GM23338 (cell line): ENCODE measurements around the gene RASGRP4. TPM values are rescaled to one million over a fixed set of nuclear protein-coding genes. Genes with fewer than 3 reads are reported as not detected.
"Not testable (repeated sequence)": the region's sequence is repeated elsewhere in the genome, so short reads cannot be mapped to it uniquely, and the experiment has no call there.

Experiments used
- ATAC-seq: fragments of 200-7000 bp; cut with Tn5 transposase; 3 replicates; pipeline ENCODE4 v1.9.1; 2020
- DNase-seq: peaks from one replicate; pipeline ENCODE4 v3.0.0-alpha.2; 2015; ENCODE audit warnings: low spot score
- H2AFZ ChIP-seq: fragments of 200-600 bp; sonication (generic); 2 replicates; pipeline ENCODE4 v1.8.0; 2016; ENCODE audit warnings: antibody characterized with exemption, mild to moderate bottlenecking, moderate library complexity
- H3F3A ChIP-seq: fragments of 200-600 bp; sonication (generic); replicated peaks from 2 replicates; pipeline ENCODE4 v1.8.0; 2017; ENCODE audit warnings: antibody characterized with exemption, mixed run types, low read depth
- H3K27ac ChIP-seq: fragments of 200-600 bp; sonication (generic); 2 replicates; pipeline ENCODE4 v1.6.1; 2016; ENCODE audit warnings: low read depth
- H3K27me3 ChIP-seq: fragments of 200-600 bp; sonication (generic); 2 replicates; pipeline ENCODE4 v1.8.0; 2016; ENCODE audit warnings: mild to moderate bottlenecking, mixed run types, moderate library complexity; ENCODE audit not compliant: insufficient read depth
- H3K36me3 ChIP-seq: fragments of 200-600 bp; sonication (generic); 2 replicates; pipeline ENCODE4 v1.8.0; 2016; ENCODE audit warnings: mild to moderate bottlenecking; ENCODE audit not compliant: insufficient read depth
- H3K4me1 ChIP-seq: fragments of 200-600 bp; sonication (generic); 2 replicates; pipeline ENCODE4 v1.8.0; 2016; ENCODE audit warnings: mild to moderate bottlenecking, moderate library complexity; ENCODE audit not compliant: insufficient read depth
- H3K4me2 ChIP-seq: fragments of 200-600 bp; sonication (generic); 2 replicates; pipeline ENCODE4 v1.7.1; 2017; ENCODE audit warnings: mixed run types
- H3K4me3 ChIP-seq: fragments of 200-600 bp; sonication (generic); 2 replicates; pipeline ENCODE4 v1.6.1; 2016; ENCODE audit warnings: mixed run types
- H3K79me2 ChIP-seq: fragments of 200-600 bp; sonication (generic); replicated peaks from 2 replicates; pipeline ENCODE4 v1.8.0; 2017; ENCODE audit warnings: mild to moderate bottlenecking; ENCODE audit not compliant: insufficient read depth
- H3K9me2 ChIP-seq: fragments of 200-600 bp; sonication (generic); 2 replicates; pipeline ENCODE4 v1.8.0; 2017; ENCODE audit not compliant: insufficient read depth
- H4K20me1 ChIP-seq: fragments of 200-600 bp; sonication (generic); replicated peaks from 2 replicates; pipeline ENCODE4 v1.8.0; 2017; ENCODE audit warnings: mild to moderate bottlenecking; ENCODE audit not compliant: insufficient read depth
- H3K27ac Mint-ChIP-seq: 2 replicates; pipeline ENCODE4 v1.8.0; 2020; ENCODE audit warnings: inconsistent platforms, mild to moderate bottlenecking, moderate library complexity, mixed read lengths
- H3K27me3 Mint-ChIP-seq: 3 replicates; pipeline ENCODE4 v1.8.0; 2022; ENCODE audit warnings: low read depth, mild to moderate bottlenecking, moderate library complexity, mixed read lengths, inconsistent platforms; ENCODE audit not compliant: insufficient read depth, poor library complexity
- H3K36me3 Mint-ChIP-seq: 3 replicates; pipeline ENCODE4 v1.8.0; 2021; ENCODE audit warnings: low read depth, mild to moderate bottlenecking, inconsistent platforms, moderate library complexity, mixed read lengths
- H3K4me1 Mint-ChIP-seq: 3 replicates; pipeline ENCODE4 v1.8.0; 2020; ENCODE audit warnings: mild to moderate bottlenecking, inconsistent platforms, mixed read lengths
- H3K4me3 Mint-ChIP-seq: 3 replicates; pipeline ENCODE4 v1.8.0; 2021; ENCODE audit warnings: moderate library complexity, mild to moderate bottlenecking, inconsistent platforms, mixed read lengths
- H3K9me3 Mint-ChIP-seq: 3 replicates; pipeline ENCODE4 v1.8.0; 2020; ENCODE audit warnings: moderate library complexity, mild to moderate bottlenecking, inconsistent platforms, mixed read lengths
- CREB1 ChIP-seq: fragments of 250-450 bp; sonication (Bioruptor Pico); IDR thresholded peaks from 2 replicates; pipeline ENCODE4 v1.5.0; 2020; ENCODE audit warnings: low read depth, mild to moderate bottlenecking, moderate library complexity
- EZH2 ChIP-seq: fragments of 200-600 bp; sonication (generic); IDR thresholded peaks from one replicate; pipeline ENCODE4 v1.8.0; 2017; ENCODE audit warnings: antibody characterized with exemption, mild to moderate bottlenecking, low read depth; ENCODE audit not compliant: unreplicated experiment
- EZH2phosphoT487 ChIP-seq: fragments of 200-600 bp; sonication (generic); IDR thresholded peaks from one replicate; pipeline ENCODE4 v1.8.1; 2018; ENCODE audit warnings: antibody characterized with exemption; ENCODE audit not compliant: unreplicated experiment
- JUNB ChIP-seq: IDR thresholded peaks from one replicate; pipeline ENCODE4 v1.6.1; 2016; ENCODE audit warnings: antibody characterized with exemption; ENCODE audit not compliant: unreplicated experiment
- POLR2AphosphoS5 ChIP-seq: IDR thresholded peaks from 2 replicates; pipeline ENCODE4 v1.6.1; 2016; ENCODE audit warnings: antibody characterized with exemption, low read depth
- STAT1 ChIP-seq: IDR thresholded peaks from one replicate; pipeline ENCODE4 v1.6.1; 2016; ENCODE audit warnings: antibody characterized with exemption; ENCODE audit not compliant: unreplicated experiment
- ZNF331 ChIP-seq: fragments of 250-450 bp; sonication (Bioruptor Pico); IDR thresholded peaks from 2 replicates; pipeline ENCODE4 v1.5.0; 2020; ENCODE audit warnings: low read depth, mild to moderate bottlenecking, moderate library complexity
- polyA plus RNA-seq: library from polyadenylated mRNA; unstranded; fragments of >200 nt; fragmentation: Nextera tagmentation; extraction: Ambion mirVana; gene quantifications from 2 replicates; pipeline ENCODE4 v1.2.1, GENCODE V29; 2016
- total RNA-seq: library from RNA; depleted of rRNA; stranded (reverse); fragments of >200 nt; shearing (Covaris generic); gene quantifications from 2 replicates; pipeline ENCODE4 v1.2.3, GENCODE V29; 2014
- TF ChIP-seq, protein P1 (sequence below), 2 experiments: fragments of 200-600 bp in 1 of 2; sonication (generic) in 1 of 2; conservative IDR thresholded peaks; 2 replicates each; pipeline versions ENCODE4 v1.5.1 to v1.6.1; 2016 to 2017; ENCODE audit warnings: antibody characterized with exemption in 2 of 2, low read depth in 2 of 2, mild to moderate bottlenecking in 2 of 2, moderate library complexity in 1 of 2
- TF ChIP-seq, protein P2 (sequence below): IDR thresholded peaks from 2 replicates; pipeline ENCODE4 v1.6.1; 2016; ENCODE audit warnings: antibody characterized with exemption
- TF ChIP-seq, protein P3 (sequence below): IDR thresholded peaks from one replicate; pipeline ENCODE4 v1.6.1; 2018; ENCODE audit warnings: antibody characterized with exemption; ENCODE audit not compliant: unreplicated experiment

RASGRP4 gene
- total and polyA plus RNA-seq, 2 experiments from 2014 or later = 1.6 to 3.6 TPM

DNA sequence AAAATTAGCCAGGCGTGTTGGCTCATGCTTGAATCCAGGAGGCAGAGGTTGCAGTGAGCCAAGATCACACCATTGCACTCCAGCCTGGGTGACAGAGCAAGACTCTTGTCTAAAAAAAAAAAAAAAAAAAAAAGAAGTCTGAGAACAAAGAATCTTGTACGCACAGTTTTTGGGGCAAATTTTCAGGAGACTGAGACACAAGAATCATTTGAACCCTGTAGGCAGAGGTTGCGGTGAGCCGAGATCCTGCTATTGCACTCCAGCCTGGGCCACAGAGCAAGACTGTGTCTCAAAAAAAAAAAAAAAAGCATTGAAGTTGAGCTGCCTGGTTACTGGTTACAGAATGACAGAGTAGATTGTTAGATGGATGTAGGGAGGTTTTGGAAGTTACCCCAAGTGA, 46.7 kb upstream of the RASGRP4 start:
- not testable (repeated sequence) for H3K4me3 ChIP-seq, H3K4me2 ChIP-seq, H3K4me1 ChIP-seq, ATAC-seq, H3K27me3 ChIP-seq, H3K9me3 Mint-ChIP-seq, H3K9me2 ChIP-seq, H3K79me2 ChIP-seq, DNase-seq, H4K20me1 ChIP-seq, H2AFZ ChIP-seq, H3K4me3 Mint-ChIP-seq, H3K27ac Mint-ChIP-seq, H3K27me3 Mint-ChIP-seq, H3F3A ChIP-seq, H3K4me1 Mint-ChIP-seq, H3K27ac ChIP-seq
- peaks cover 45% of the 10 kb centered on the region for H3K36me3 Mint-ChIP-seq
- H3K36me3 ChIP-seq = peaks cover 31% of the 10 kb centered on the region

DNA sequence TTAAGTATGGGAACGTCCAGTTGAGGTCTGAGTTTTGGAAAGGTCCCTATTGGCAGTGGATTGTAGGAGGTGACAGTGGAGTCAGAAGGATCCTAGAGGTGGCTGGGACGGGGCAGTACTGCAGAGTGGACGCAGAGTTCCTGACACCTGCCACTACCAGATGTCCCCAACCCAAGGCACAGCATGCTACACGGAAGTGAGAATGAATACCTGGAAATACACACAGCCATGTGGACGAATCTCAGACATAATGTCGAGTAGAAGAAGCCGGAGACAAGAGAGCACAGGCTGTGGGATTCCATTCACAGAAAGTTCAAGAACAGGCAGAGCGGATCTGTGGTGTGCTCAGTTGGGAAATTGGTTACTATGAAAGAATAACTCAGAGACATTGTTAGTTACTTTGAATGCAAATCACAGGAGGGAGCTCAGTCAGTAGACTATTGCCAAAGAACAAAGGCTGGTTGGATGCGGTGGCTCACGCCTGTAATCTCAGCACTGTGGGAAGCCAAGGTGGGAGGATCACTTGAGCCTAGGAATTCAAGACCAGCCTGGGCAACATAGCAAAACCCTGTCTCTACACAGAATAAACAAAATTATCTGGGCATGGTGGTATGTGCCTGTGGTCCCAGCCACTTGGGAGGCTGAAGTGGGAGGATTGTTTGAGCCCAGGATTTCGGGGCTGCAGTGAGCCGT, 44.9 kb upstream of the RASGRP4 start:
- no peak overlapping the region for H3K27ac Mint-ChIP-seq
- H3K4me2 ChIP-seq = no peak overlapping the region
- H3K4me3 Mint-ChIP-seq = no peak overlapping the region
- no peaks in the 10 kb centered on the region for H3K27me3 ChIP-seq
- H4K20me1 ChIP-seq = 0 out of 2 replicates have a peak, but pooled peaks cover 4% of the 10 kb centered on the region
- H3F3A ChIP-seq = no peaks in the 10 kb centered on the region
- H3K4me1 Mint-ChIP-seq = no peaks in the 10 kb centered on the region; the same call in 2 of the 3 replicates
- no peaks in the 10 kb centered on the region for H3K9me3 Mint-ChIP-seq
- H3K27me3 Mint-ChIP-seq = peaks cover 4% of the 10 kb centered on the region
- no peaks in the 10 kb centered on the region for H3K9me2 ChIP-seq
- H3K27ac ChIP-seq = no peak overlapping the region
- no peak overlapping the region for H3K4me3 ChIP-seq
- H3K36me3 Mint-ChIP-seq = peaks cover 41% of the 10 kb centered on the region
- TF ChIP-seq, protein P1, sequence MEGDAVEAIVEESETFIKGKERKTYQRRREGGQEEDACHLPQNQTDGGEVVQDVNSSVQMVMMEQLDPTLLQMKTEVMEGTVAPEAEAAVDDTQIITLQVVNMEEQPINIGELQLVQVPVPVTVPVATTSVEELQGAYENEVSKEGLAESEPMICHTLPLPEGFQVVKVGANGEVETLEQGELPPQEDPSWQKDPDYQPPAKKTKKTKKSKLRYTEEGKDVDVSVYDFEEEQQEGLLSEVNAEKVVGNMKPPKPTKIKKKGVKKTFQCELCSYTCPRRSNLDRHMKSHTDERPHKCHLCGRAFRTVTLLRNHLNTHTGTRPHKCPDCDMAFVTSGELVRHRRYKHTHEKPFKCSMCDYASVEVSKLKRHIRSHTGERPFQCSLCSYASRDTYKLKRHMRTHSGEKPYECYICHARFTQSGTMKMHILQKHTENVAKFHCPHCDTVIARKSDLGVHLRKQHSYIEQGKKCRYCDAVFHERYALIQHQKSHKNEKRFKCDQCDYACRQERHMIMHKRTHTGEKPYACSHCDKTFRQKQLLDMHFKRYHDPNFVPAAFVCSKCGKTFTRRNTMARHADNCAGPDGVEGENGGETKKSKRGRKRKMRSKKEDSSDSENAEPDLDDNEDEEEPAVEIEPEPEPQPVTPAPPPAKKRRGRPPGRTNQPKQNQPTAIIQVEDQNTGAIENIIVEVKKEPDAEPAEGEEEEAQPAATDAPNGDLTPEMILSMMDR (conservative IDR thresholded peaks at IDR 0.05; ENCODE audit: low read depth in 2 of 2) = no peak
- TF ChIP-seq CREB1 (CRISPR knock-in tag) = no peak
- no peak for TF ChIP-seq EZH2
- no peak for TF ChIP-seq STAT1
- TF ChIP-seq, protein P2, sequence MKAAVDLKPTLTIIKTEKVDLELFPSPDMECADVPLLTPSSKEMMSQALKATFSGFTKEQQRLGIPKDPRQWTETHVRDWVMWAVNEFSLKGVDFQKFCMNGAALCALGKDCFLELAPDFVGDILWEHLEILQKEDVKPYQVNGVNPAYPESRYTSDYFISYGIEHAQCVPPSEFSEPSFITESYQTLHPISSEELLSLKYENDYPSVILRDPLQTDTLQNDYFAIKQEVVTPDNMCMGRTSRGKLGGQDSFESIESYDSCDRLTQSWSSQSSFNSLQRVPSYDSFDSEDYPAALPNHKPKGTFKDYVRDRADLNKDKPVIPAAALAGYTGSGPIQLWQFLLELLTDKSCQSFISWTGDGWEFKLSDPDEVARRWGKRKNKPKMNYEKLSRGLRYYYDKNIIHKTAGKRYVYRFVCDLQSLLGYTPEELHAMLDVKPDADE = no peak
- TF ChIP-seq, protein P3, sequence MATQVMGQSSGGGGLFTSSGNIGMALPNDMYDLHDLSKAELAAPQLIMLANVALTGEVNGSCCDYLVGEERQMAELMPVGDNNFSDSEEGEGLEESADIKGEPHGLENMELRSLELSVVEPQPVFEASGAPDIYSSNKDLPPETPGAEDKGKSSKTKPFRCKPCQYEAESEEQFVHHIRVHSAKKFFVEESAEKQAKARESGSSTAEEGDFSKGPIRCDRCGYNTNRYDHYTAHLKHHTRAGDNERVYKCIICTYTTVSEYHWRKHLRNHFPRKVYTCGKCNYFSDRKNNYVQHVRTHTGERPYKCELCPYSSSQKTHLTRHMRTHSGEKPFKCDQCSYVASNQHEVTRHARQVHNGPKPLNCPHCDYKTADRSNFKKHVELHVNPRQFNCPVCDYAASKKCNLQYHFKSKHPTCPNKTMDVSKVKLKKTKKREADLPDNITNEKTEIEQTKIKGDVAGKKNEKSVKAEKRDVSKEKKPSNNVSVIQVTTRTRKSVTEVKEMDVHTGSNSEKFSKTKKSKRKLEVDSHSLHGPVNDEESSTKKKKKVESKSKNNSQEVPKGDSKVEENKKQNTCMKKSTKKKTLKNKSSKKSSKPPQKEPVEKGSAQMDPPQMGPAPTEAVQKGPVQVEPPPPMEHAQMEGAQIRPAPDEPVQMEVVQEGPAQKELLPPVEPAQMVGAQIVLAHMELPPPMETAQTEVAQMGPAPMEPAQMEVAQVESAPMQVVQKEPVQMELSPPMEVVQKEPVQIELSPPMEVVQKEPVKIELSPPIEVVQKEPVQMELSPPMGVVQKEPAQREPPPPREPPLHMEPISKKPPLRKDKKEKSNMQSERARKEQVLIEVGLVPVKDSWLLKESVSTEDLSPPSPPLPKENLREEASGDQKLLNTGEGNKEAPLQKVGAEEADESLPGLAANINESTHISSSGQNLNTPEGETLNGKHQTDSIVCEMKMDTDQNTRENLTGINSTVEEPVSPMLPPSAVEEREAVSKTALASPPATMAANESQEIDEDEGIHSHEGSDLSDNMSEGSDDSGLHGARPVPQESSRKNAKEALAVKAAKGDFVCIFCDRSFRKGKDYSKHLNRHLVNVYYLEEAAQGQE = no peak
- TF ChIP-seq ZNF331 (CRISPR knock-in tag) = no peak
- TF ChIP-seq EZH2phosphoT487 = no peak
- no peak for TF ChIP-seq JUNB
- TF ChIP-seq POLR2AphosphoS5 = no peak
- DNase-seq (no peak), ATAC-seq (no peak; the same call in 2 of the 3 replicates)
- peaks cover 36% of the 10 kb centered on the region for H3K36me3 ChIP-seq
- no peaks in the 10 kb centered on the region for H3K79me2 ChIP-seq
- no peaks in the 10 kb centered on the region for H3K4me1 ChIP-seq
- no peak overlapping the region for H2AFZ ChIP-seq
